NB4 (cell line): ENCODE results near the gene SPOCK3.
"Not testable (repeated sequence)": the region's sequence is repeated elsewhere in the genome, so short reads cannot be mapped to it uniquely, and the experiment has no call there.

ENCODE experiments used
- CTCF ChIP-seq: IDR thresholded peaks from one replicate; pipeline ENCODE4 v1.5.1; 2012; ENCODE audit warnings: low read depth, low read length
- MAX ChIP-seq: IDR thresholded peaks from 2 replicates; pipeline ENCODE4 v1.6.1; 2011; ENCODE audit warnings: low read depth, low read length
- MYC ChIP-seq: IDR thresholded peaks from 2 replicates; pipeline ENCODE4 v1.6.1; 2011; ENCODE audit warnings: low read depth, low read length
- POLR2A ChIP-seq: IDR thresholded peaks from 2 replicates; pipeline ENCODE4 v1.6.1; 2011; ENCODE audit warnings: mild to moderate bottlenecking; ENCODE audit not compliant: insufficient read length; ENCODE audit errors: extremely low read depth

GRCh38 chr4:166850398-166850797, 383.9 kb downstream of the SPOCK3 start:
- TF ChIP-seq CTCF, POLR2A, MYC, MAX: not testable (repeated sequence)
